ENCODE data around the gene ANKRD28. TPM values are rescaled to one million over a fixed set of nuclear protein-coding genes. Genes with fewer than 3 reads are reported as not detected.

ANKRD28 gene
- total RNA-seq, 1 experiment from 2014 or later, result 47.5 TPM

DNA sequence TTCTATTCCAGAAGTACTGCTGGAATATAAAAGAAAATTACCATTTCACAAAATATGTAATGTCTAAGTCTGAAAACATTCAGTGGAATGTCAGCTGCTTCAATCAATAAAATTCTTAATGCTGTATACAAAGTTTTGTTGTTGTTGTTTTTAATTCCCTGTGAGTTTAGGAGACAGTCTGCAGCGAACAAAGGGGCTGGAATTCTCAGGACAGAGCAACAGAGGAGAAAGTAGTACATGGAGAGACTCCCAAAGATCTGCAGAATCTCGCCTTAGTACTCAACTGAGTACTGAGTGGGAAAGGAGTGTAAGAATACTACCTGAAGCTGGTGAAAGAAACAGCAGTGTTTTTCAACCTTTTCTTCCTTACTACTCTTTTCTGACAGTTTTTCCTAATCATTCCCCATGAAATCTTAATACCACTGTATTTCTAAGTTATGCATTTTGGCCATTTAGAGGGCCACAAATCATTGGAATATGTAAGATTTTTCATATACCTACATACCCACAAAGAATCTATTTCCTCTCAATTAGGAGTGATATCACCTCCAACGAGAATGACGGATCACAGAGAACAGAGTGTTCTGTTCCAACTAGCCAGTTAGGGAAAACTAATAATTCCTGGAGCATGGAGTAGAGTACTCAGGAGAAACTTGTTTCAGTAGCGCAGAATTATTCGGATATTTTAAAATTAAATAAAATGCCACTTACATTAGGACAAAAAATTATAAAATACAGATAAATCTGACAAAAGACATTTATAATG lies 16.0 kb downstream of the ANKRD28 start:
- Histone ChIP-seq H4K20me1 (ENCODE audit: insufficient read depth) (no peaks in the 10 kb centered on the region), H3K4me2 (ENCODE audit: low read length) (no peak overlapping the region), H3K4me1 (ENCODE audit: control insufficient read depth in 1 of 2, insufficient read depth in 2 of 2, low read length in 2 of 2) (peaks cover 2 to 17% of the 10 kb centered on the region in 2 experiments; a peak in 3 of 4 replicates), H3K36me3 (ENCODE audit: control insufficient read depth in 1 of 2, insufficient read depth in 2 of 2, low read length in 2 of 2) (no peaks in the 10 kb centered on the region), H3K79me2 (ENCODE audit: insufficient read depth, low read length) (peaks cover 59% of the 10 kb centered on the region), H3K27ac (ENCODE audit: low read depth, low read length) (no peak overlapping the region), H3K9me2 (ENCODE audit: insufficient read depth) (no peaks in the 10 kb centered on the region), H3K27me3 (ENCODE audit: insufficient read depth, low read length) (no peaks in the 10 kb centered on the region), H3K9ac (ENCODE audit: low read length) (no peak overlapping the region), H3K4me3 (replicated peaks in 1 of 2; ENCODE audit: low read depth in 1 of 2, low read length in 2 of 2) (no peak overlapping the region), H2AFZ (ENCODE audit: low read depth, low read length, poor library complexity, severe bottlenecking) (no peak overlapping the region), H3K9me3 (ENCODE audit: control insufficient read depth in 1 of 2, insufficient read depth in 1 of 2, low read depth in 1 of 2, low read length in 2 of 2) (no peaks in the 10 kb centered on the region)
- no peak for TF ChIP-seq POLR2AphosphoS5 (IDR thresholded peaks at IDR 0.05; ENCODE audit: low read depth, low read length)
- no peak for TF ChIP-seq ELF1 (IDR thresholded peaks at IDR 0.05; ENCODE audit: borderline replicate concordance, low read depth)
- TF ChIP-seq FOSL1 (IDR thresholded peaks at IDR 0.05; ENCODE audit: low read depth), result no peak
- TF ChIP-seq SIN3A (IDR thresholded peaks at IDR 0.05; ENCODE audit: low read depth), result no peak
- TF ChIP-seq ZNF274 (IDR thresholded peaks at IDR 0.05; ENCODE audit: low read depth, low read length), result no peak
- no peak for TF ChIP-seq SP1 (IDR thresholded peaks at IDR 0.05; ENCODE audit: low read depth)
- TF ChIP-seq, protein P1, sequence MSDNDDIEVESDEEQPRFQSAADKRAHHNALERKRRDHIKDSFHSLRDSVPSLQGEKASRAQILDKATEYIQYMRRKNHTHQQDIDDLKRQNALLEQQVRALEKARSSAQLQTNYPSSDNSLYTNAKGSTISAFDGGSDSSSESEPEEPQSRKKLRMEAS (IDR thresholded peaks at IDR 0.05), result no peak
- no peak for TF ChIP-seq POLR2A (IDR thresholded peaks at IDR 0.05; ENCODE audit: borderline replicate concordance, extremely low read depth, insufficient read depth, insufficient read length)
- no peak for TF ChIP-seq YY1 (IDR thresholded peaks at IDR 0.05; ENCODE audit: extremely low read depth, insufficient replicate concordance, low read depth, low read length)
- TF ChIP-seq CBX3 (IDR thresholded peaks at IDR 0.05; ENCODE audit: low read depth), result no peak
- no TSS peak for BruUV-seq (replicated peaks)
- ATAC-seq, result no peak
- RAD21 ChIA-PET (ENCODE audit: low non-redundant PET in 1 of 2, low total read pairs in 2 of 2, uncharacterized antibody in 2 of 2, unreplicated experiment in 2 of 2), result no interaction called here
- intact Hi-C loops (cut with micrococcal nuclease), result no loop called here
- no peak for DNase-seq (ENCODE audit: low read depth, low spot score)
- POLR2A ChIA-PET, result no interaction called here
- CTCF ChIA-PET, result no interaction called here

DNA sequence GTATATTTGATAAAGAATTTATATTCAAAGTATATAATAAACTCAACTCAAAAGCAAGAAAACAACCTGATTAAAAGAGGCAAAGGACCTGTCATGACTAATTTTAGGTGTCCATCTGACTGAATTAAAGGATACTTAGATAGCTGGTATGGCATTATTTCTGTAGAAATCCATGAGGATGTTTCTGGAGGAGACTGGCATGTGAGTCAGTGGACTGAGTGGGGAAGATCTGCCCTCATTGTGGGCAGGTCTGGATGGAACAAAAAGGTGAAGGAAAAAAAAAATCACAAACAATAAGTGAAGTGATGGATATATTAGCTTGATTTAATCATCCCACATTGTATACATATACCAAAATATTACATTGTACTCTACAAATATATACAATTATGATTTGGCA lies 16.6 kb downstream of the ANKRD28 start:
- ChIA-PET CTCF (no interaction called here), POLR2A (no interaction called here), RAD21 (ENCODE audit: low non-redundant PET in 1 of 2, low total read pairs in 2 of 2, uncharacterized antibody in 2 of 2, unreplicated experiment in 2 of 2) (no interaction called here)
- Histone ChIP-seq H3K4me1 (ENCODE audit: control insufficient read depth in 1 of 2, insufficient read depth in 2 of 2, low read length in 2 of 2) (peaks cover 2 to 17% of the 10 kb centered on the region in 2 experiments; a peak in 3 of 4 replicates), H3K27me3 (ENCODE audit: insufficient read depth, low read length) (no peaks in the 10 kb centered on the region), H3K79me2 (ENCODE audit: insufficient read depth, low read length) (peaks cover 59% of the 10 kb centered on the region), H2AFZ (ENCODE audit: low read depth, low read length, poor library complexity, severe bottlenecking) (no peak overlapping the region), H3K36me3 (ENCODE audit: control insufficient read depth in 1 of 2, insufficient read depth in 2 of 2, low read length in 2 of 2) (no peaks in the 10 kb centered on the region), H3K9me2 (ENCODE audit: insufficient read depth) (no peaks in the 10 kb centered on the region), H3K4me2 (ENCODE audit: low read length) (no peak overlapping the region), H3K9me3 (ENCODE audit: control insufficient read depth in 1 of 2, insufficient read depth in 1 of 2, low read depth in 1 of 2, low read length in 2 of 2) (no peaks in the 10 kb centered on the region), H3K4me3 (replicated peaks in 1 of 2; ENCODE audit: low read depth in 1 of 2, low read length in 2 of 2) (no peak overlapping the region), H3K9ac (ENCODE audit: low read length) (no peak overlapping the region), H3K27ac (ENCODE audit: low read depth, low read length) (no peak overlapping the region), H4K20me1 (ENCODE audit: insufficient read depth) (no peaks in the 10 kb centered on the region)
- no peak for ATAC-seq
- BruUV-seq (replicated peaks), result no TSS peak
- no peak for DNase-seq (ENCODE audit: low read depth, low spot score)
- intact Hi-C loops (cut with micrococcal nuclease), result no loop called here
- TF ChIP-seq ZFX (IDR thresholded peaks at IDR 0.05) (no peak), SRF (IDR thresholded peaks at IDR 0.05; ENCODE audit: low read depth) (no peak), CEBPB (IDR thresholded peaks at IDR 0.05; ENCODE audit: low read depth) (no peak), SP1 (IDR thresholded peaks at IDR 0.05; ENCODE audit: low read depth) (no peak), POLR2A (IDR thresholded peaks at IDR 0.05; ENCODE audit: borderline replicate concordance, extremely low read depth, insufficient read depth, insufficient read length) (no peak), FOSL1 (IDR thresholded peaks at IDR 0.05; ENCODE audit: low read depth) (no peak), TCF7L2 (IDR thresholded peaks at IDR 0.05; ENCODE audit: borderline replicate concordance, extremely low read depth, insufficient read depth, insufficient read length) (no peak), ATF3 (IDR thresholded peaks at IDR 0.05) (no peak), ZNF274 (IDR thresholded peaks at IDR 0.05; ENCODE audit: low read depth, low read length) (no peak), RAD21 (IDR thresholded peaks at IDR 0.05; ENCODE audit: low read depth) (no peak), SIN3A (IDR thresholded peaks at IDR 0.05; ENCODE audit: low read depth) (no peak), ELF1 (IDR thresholded peaks at IDR 0.05; ENCODE audit: borderline replicate concordance, low read depth) (no peak)
- TF ChIP-seq, protein P1 (IDR thresholded peaks at IDR 0.05), result no peak
- TF ChIP-seq, protein P2, sequence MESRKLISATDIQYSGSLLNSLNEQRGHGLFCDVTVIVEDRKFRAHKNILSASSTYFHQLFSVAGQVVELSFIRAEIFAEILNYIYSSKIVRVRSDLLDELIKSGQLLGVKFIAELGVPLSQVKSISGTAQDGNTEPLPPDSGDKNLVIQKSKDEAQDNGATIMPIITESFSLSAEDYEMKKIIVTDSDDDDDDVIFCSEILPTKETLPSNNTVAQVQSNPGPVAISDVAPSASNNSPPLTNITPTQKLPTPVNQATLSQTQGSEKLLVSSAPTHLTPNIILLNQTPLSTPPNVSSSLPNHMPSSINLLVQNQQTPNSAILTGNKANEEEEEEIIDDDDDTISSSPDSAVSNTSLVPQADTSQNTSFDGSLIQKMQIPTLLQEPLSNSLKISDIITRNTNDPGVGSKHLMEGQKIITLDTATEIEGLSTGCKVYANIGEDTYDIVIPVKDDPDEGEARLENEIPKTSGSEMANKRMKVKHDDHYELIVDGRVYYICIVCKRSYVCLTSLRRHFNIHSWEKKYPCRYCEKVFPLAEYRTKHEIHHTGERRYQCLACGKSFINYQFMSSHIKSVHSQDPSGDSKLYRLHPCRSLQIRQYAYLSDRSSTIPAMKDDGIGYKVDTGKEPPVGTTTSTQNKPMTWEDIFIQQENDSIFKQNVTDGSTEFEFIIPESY (IDR thresholded peaks at IDR 0.05; ENCODE audit: extremely low read depth, insufficient replicate concordance, low read length), result no peak
